ENCODE measurements around the gene IGFL1. TPM values are rescaled to one million over a fixed set of nuclear protein-coding genes. Genes with fewer than 3 reads are reported as not detected.

Gene IGFL1
- total and polyA plus RNA-seq, 2 of the 8 experiments (the other 6 are each of a cell fraction or from before 2014, with no cell fraction given) = not detected

GRCh38 chr19:46181388-46181779 lies 48.2 kb upstream of the IGFL1 start (continued):
- TF ChIP-seq JUND (IDR thresholded peaks at IDR 0.05; ENCODE audit: low read length) (no peak), SUZ12 (IDR thresholded peaks at IDR 0.05; ENCODE audit: low read length) (no peak), RXRA (IDR thresholded peaks at IDR 0.05; ENCODE audit: insufficient read depth, low read depth, low read length) (no peak), ZNF274 (IDR thresholded peaks at IDR 0.05; ENCODE audit: borderline replicate concordance, extremely low read depth, low read length) (no peak), KDM5A (IDR thresholded peaks at IDR 0.05; ENCODE audit: low read length) (no peak)

Data from H1 (cell line).